Sciatic nerve (tissue), 2 donors: Measurements from ENCODE around the gene ACSL6. TPM values are rescaled to one million over a fixed set of nuclear protein-coding genes. Genes with fewer than 3 reads are reported as not detected.

Experiments
- ATAC-seq: fragments of 200-7000 bp; cut with Tn5 transposase; one replicate; pipeline ENCODE4 v1.9.1; 2020; ENCODE audit warnings: mild to moderate bottlenecking, moderate library complexity
- DNase-seq: peaks from one replicate; pipeline ENCODE4 v3.0.0-alpha.2; 2020; ENCODE audit warnings: low spot score
- intact Hi-C: fragments of 100-400 bp; cut with DNase I; formaldehyde crosslinking; loops from one replicate; pipeline ENCODE4 v1.14.2; 2022
- total RNA-seq: library from RNA; stranded (reverse); fragmentation: NEBNext Ultra II Directional; extraction: Animal tissue kit (Norgen Biotek cat#: 25700); gene quantifications from one replicate; pipeline ENCODE4 v1.2.1, GENCODE V29; 2021
- donor health status: DM: no; HTN: no; CAD: no.
- donor health status: DM: no; HTN: no; CAD: no.

ACSL6 gene
- total RNA-seq, 1 donor from 2014 or later: 3.3 TPM

GRCh38 chr5:132020568-132021339 is 9.3 kb upstream of the ACSL6 start:
- intact Hi-C loops: no loop called here
- no peak for ATAC-seq
- DNase-seq: no peak

- intact Hi-C loops: no loop called here
- no peak for DNase-seq
- no peak for ATAC-seq
These were observed 8.5 kb upstream of the ACSL6 start for GRCh38 chr5:132019857-132020555.

GRCh38 chr5:132019337-132019736 is 7.9 kb upstream of the ACSL6 start:
- DNase-seq (no peak), ATAC-seq (no peak)
- intact Hi-C loops: no loop called here

GRCh38 chr5:132017738-132018625 is 6.5 kb upstream of the ACSL6 start:
- ATAC-seq (no peak), DNase-seq (peak; percentile 37)
- intact Hi-C loops: no loop called here

- ATAC-seq (no peak), DNase-seq (no peak)
- intact Hi-C loops: no loop called here
These were observed 5.9 kb upstream of the ACSL6 start for GRCh38 chr5:132017316-132017715.

- intact Hi-C loops: no loop called here
- DNase-seq: no peak
- no peak for ATAC-seq
These were observed 5.3 kb upstream of the ACSL6 start for GRCh38 chr5:132016721-132017250.

GRCh38 chr5:132013711-132014110 is 2.3 kb upstream of the ACSL6 start:
- ATAC-seq (no peak), DNase-seq (peak; percentile 42)
- intact Hi-C loops: no loop called here

- ATAC-seq (no peak), DNase-seq (peak; percentile 10)
- intact Hi-C loops: no loop called here
These were observed 1.7 kb upstream of the ACSL6 start for GRCh38 chr5:132013006-132013689.

GRCh38 chr5:132012371-132013005 is 1.0 kb upstream of the ACSL6 start:
- DNase-seq (peak; percentile 68), ATAC-seq (no peak)
- intact Hi-C loops: no loop called here

- peak; percentile 51 for DNase-seq
- no peak for ATAC-seq
- intact Hi-C loops: loop anchor here (2.0 kb wide), 1 partner anchor 430 kb away; no protein-coding TSS in a partner anchor
These were observed 353 bp downstream of the ACSL6 start for GRCh38 chr5:132010989-132011621.

- peak; percentile 33 for DNase-seq
These were observed 841 bp downstream of the ACSL6 start for GRCh38 chr5:132010645-132010988.

GRCh38 chr5:132009706-132010405 is 1.6 kb downstream of the ACSL6 start:
- intact Hi-C loops: loop anchor here (2.0 kb wide), 1 partner anchor 429 kb away; no protein-coding TSS in a partner anchor
- DNase-seq (peak; percentile 22), ATAC-seq (no peak)

More at GRCh38 chr5:132010645-132010988, 841 bp downstream of the ACSL6 start:
- intact Hi-C loops: loop anchor here (2.0 kb wide), 1 partner anchor 430 kb away; no protein-coding TSS in a partner anchor
- no peak for ATAC-seq

- no peak for ATAC-seq
- DNase-seq: no peak
- intact Hi-C loops: no loop called here
These were observed 2.3 kb downstream of the ACSL6 start for GRCh38 chr5:132008961-132009680.

- intact Hi-C loops: no loop called here
- ATAC-seq (no peak), DNase-seq (no peak)
These were observed 3.3 kb downstream of the ACSL6 start for GRCh38 chr5:132008163-132008473.

GRCh38 chr5:132007399-132008162 is 3.9 kb downstream of the ACSL6 start:
- intact Hi-C loops: no loop called here
- ATAC-seq (peak; percentile 67), DNase-seq (peak; percentile 82)
